ENCODE measurements around the gene SELPLG. TPM values are rescaled to one million over a fixed set of nuclear protein-coding genes. Genes with fewer than 3 reads are reported as not detected.

Gene SELPLG
- total RNA-seq, 1 experiment from 2014 or later = 0.34 TPM

DNA sequence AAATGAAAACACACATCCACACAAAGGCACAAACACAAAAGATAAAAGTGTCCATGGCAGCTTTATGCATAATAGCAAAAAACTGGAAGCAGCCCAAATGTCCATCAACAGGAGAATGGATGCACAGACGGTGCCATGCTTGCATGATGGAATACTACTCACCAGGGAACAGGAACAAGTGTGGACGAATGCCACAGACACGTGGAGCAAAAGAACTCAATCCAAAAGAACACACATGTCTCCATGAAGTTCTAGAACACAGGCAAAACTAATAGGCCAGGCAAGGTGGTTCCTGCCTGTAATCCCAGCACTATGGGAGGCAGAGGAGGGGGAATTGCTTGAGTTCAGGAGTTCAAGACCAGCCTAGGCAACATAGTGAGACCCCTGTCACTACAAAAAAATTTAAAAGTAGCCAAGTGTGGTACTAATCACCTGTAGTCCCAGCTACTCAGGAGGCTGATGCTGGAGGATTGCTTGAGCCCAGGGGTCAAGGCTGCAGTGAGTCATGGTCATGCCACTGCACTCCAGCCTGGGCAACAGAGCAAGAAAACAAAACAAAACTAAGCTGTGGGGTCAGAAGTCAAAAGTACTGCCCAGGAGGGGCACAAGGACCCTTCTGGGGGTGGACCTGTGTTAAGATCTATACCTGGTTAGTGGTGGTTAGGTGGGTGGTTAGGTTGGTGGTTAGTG, 28.5 kb downstream of the SELPLG start:
- H3K27ac ChIP-seq (ENCODE audit: low read depth, low read length, poor library complexity, severe bottlenecking) = no peak overlapping the region
- TF ChIP-seq EZH2 (IDR thresholded peaks at IDR 0.05; ENCODE audit: borderline replicate concordance, low read depth, low read length, poor library complexity, severe bottlenecking) = no peak
- TF ChIP-seq, protein P1, sequence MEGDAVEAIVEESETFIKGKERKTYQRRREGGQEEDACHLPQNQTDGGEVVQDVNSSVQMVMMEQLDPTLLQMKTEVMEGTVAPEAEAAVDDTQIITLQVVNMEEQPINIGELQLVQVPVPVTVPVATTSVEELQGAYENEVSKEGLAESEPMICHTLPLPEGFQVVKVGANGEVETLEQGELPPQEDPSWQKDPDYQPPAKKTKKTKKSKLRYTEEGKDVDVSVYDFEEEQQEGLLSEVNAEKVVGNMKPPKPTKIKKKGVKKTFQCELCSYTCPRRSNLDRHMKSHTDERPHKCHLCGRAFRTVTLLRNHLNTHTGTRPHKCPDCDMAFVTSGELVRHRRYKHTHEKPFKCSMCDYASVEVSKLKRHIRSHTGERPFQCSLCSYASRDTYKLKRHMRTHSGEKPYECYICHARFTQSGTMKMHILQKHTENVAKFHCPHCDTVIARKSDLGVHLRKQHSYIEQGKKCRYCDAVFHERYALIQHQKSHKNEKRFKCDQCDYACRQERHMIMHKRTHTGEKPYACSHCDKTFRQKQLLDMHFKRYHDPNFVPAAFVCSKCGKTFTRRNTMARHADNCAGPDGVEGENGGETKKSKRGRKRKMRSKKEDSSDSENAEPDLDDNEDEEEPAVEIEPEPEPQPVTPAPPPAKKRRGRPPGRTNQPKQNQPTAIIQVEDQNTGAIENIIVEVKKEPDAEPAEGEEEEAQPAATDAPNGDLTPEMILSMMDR (conservative IDR thresholded peaks at IDR 0.05; ENCODE audit: low read depth, low read length) = no peak
- no peaks in the 10 kb centered on the region for H3K36me3 ChIP-seq (ENCODE audit: insufficient read depth, low read length, poor library complexity, severe bottlenecking)
- no peaks in the 10 kb centered on the region for H3K27me3 ChIP-seq (replicated peaks; ENCODE audit: insufficient read depth, low read depth, low read length, poor library complexity)
- H3K4me3 ChIP-seq (ENCODE audit: low read depth, low read length, poor library complexity, severe bottlenecking) = no peak overlapping the region
- no peak for DNase-seq (ENCODE audit: low spot score)
- intact Hi-C loops (cut with micrococcal nuclease; ENCODE audit: unreplicated experiment) = no loop called here
- H3K4me1 ChIP-seq (ENCODE audit: insufficient read depth, low read length, poor library complexity, severe bottlenecking) = peaks cover 7% of the 10 kb centered on the region
- ChIA-PET CTCF (no interaction called here), POLR2A (ENCODE audit: low non-redundant PET) (no interaction called here)
- no TSS peak for BruUV-seq (replicated peaks)
- no peaks in the 10 kb centered on the region for H3K9me3 ChIP-seq (ENCODE audit: low read depth, low read length, poor library complexity, severe bottlenecking)

DNA sequence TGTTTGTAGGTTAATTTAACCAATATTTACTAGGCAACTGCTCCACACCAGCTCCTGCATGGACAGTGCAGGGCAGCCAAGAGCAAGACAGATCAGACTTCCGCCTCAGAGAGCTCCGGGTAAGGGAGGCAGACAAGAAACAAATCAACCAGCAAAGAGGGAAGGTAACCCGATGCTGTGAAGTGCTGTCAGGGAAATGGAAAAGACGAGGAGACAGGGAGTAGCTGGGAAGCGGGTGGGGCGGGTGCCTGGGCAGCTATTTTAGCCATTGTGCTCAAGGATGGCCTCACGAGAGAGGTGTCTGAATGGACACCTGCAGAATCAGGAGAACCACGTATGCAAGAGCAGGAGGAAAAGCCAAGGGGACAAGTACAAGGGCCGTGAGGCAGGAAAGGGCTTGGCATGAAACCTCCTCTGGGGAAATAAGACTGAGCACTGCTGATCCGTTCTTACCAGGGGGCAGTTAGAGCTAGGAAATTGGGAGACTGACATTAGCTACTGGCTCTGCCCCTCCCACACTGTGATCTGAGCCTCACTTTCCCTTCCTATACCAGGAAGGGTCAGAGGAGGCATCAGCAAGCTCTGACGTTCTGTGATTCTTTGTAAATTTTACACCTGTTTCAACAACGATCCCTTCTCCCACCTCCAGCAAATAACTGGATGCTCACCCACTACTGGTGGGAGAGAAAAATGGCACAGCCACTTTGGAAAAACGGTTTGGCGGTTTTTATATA, 29.3 kb downstream of the SELPLG start:
- Histone ChIP-seq H3K9me3 (ENCODE audit: low read depth, low read length, poor library complexity, severe bottlenecking) (no peaks in the 10 kb centered on the region), H3K4me1 (ENCODE audit: insufficient read depth, low read length, poor library complexity, severe bottlenecking) (peaks cover under 1% of the 10 kb centered on the region), H3K27me3 (replicated peaks; ENCODE audit: insufficient read depth, low read depth, low read length, poor library complexity) (no peaks in the 10 kb centered on the region), H3K36me3 (ENCODE audit: insufficient read depth, low read length, poor library complexity, severe bottlenecking) (no peaks in the 10 kb centered on the region), H3K4me3 (ENCODE audit: low read depth, low read length, poor library complexity, severe bottlenecking) (no peak overlapping the region), H3K27ac (ENCODE audit: low read depth, low read length, poor library complexity, severe bottlenecking) (no peak overlapping the region)
- ChIA-PET CTCF (no interaction called here), POLR2A (ENCODE audit: low non-redundant PET) (no interaction called here)
- TF ChIP-seq EZH2 (IDR thresholded peaks at IDR 0.05; ENCODE audit: borderline replicate concordance, low read depth, low read length, poor library complexity, severe bottlenecking) = no peak
- TF ChIP-seq, protein P1 (conservative IDR thresholded peaks at IDR 0.05; ENCODE audit: low read depth, low read length) = no peak
- intact Hi-C loops (cut with micrococcal nuclease; ENCODE audit: unreplicated experiment) = no loop called here
- no peak for DNase-seq (ENCODE audit: low spot score)
- BruUV-seq (replicated peaks) = no TSS peak

DNA sequence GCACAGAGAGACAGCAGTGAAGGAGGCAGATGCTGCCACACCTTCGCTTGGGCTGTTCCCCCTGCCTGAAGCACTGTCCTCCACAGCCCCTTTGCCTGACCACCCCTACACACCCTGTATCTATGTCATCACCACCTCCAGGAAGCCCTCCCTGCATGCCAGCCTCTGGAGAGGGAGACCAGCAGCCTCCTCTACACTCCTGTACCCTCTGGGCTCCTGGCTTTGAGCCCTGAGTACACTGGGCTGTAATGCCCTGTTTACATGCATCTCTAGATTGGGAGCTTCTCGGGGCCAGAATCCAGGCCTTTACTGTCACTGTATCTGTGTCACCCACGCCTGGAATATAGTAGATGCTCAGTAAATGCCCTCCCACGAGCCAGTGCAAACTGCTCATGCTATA, 30.0 kb downstream of the SELPLG start:
- intact Hi-C loops (cut with micrococcal nuclease; ENCODE audit: unreplicated experiment) = no loop called here
- H3K36me3 ChIP-seq (ENCODE audit: insufficient read depth, low read length, poor library complexity, severe bottlenecking) = no peaks in the 10 kb centered on the region
- no peaks in the 10 kb centered on the region for H3K27me3 ChIP-seq (replicated peaks; ENCODE audit: insufficient read depth, low read depth, low read length, poor library complexity)
- POLR2A ChIA-PET (ENCODE audit: low non-redundant PET) = no interaction called here
- no peak overlapping the region for H3K27ac ChIP-seq (ENCODE audit: low read depth, low read length, poor library complexity, severe bottlenecking)
- no peak for TF ChIP-seq EZH2 (IDR thresholded peaks at IDR 0.05; ENCODE audit: borderline replicate concordance, low read depth, low read length, poor library complexity, severe bottlenecking)
- TF ChIP-seq, protein P1 (conservative IDR thresholded peaks at IDR 0.05; ENCODE audit: low read depth, low read length) = no peak
- no TSS peak for BruUV-seq (replicated peaks)
- no peaks in the 10 kb centered on the region for H3K4me1 ChIP-seq (ENCODE audit: insufficient read depth, low read length, poor library complexity, severe bottlenecking)
- no peak for DNase-seq (ENCODE audit: low spot score)
- H3K9me3 ChIP-seq (ENCODE audit: low read depth, low read length, poor library complexity, severe bottlenecking) = no peaks in the 10 kb centered on the region
- H3K4me3 ChIP-seq (ENCODE audit: low read depth, low read length, poor library complexity, severe bottlenecking) = no peak overlapping the region
- CTCF ChIA-PET = no interaction called here

Data from A673 (cell line).